ENCODE data around the gene DLG2.

Gene DLG2

DNA sequence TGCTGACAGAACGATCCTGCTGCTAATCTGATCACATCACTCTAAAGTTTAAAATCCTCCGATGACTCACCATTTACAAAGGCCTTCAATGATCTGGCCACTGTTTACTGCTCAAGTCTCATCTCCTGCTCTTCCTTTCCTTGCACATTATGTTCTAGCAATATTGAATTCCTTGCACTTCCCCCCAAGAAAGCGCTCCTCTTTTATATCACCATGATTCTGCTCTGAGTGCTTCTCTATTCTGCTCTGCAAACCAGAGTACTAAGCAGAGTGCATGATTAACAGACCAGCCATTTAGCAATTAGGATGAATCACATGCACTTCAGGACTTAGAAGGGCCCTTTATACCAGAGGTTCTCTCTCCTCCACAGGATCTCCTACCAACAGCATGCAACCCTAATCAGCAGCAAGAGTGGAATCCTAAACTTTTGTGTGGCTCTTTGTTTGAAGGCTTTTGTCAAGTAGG lies 1218.2 kb downstream of the DLG2 start:
- H3K27me3 ChIP-seq (ENCODE audit: insufficient read depth, low read depth, severe bottlenecking), result no peaks in the 10 kb centered on the region
- H3K27ac ChIP-seq, result peak overlapping the region; percentile 12; the same call in 1 of the 2 replicates
- H3K9me3 ChIP-seq (ENCODE audit: severe bottlenecking), result no peaks in the 10 kb centered on the region
- DNase-seq, result peak; percentile 20
- no peaks in the 10 kb centered on the region for H3K36me3 ChIP-seq
- TF ChIP-seq, protein P1, sequence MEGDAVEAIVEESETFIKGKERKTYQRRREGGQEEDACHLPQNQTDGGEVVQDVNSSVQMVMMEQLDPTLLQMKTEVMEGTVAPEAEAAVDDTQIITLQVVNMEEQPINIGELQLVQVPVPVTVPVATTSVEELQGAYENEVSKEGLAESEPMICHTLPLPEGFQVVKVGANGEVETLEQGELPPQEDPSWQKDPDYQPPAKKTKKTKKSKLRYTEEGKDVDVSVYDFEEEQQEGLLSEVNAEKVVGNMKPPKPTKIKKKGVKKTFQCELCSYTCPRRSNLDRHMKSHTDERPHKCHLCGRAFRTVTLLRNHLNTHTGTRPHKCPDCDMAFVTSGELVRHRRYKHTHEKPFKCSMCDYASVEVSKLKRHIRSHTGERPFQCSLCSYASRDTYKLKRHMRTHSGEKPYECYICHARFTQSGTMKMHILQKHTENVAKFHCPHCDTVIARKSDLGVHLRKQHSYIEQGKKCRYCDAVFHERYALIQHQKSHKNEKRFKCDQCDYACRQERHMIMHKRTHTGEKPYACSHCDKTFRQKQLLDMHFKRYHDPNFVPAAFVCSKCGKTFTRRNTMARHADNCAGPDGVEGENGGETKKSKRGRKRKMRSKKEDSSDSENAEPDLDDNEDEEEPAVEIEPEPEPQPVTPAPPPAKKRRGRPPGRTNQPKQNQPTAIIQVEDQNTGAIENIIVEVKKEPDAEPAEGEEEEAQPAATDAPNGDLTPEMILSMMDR (IDR thresholded peaks at IDR 0.05; ENCODE audit: low read depth, low read length), result no peak
- no peak overlapping the region for H3K4me3 ChIP-seq (ENCODE audit: low read depth, low read length)

DNA sequence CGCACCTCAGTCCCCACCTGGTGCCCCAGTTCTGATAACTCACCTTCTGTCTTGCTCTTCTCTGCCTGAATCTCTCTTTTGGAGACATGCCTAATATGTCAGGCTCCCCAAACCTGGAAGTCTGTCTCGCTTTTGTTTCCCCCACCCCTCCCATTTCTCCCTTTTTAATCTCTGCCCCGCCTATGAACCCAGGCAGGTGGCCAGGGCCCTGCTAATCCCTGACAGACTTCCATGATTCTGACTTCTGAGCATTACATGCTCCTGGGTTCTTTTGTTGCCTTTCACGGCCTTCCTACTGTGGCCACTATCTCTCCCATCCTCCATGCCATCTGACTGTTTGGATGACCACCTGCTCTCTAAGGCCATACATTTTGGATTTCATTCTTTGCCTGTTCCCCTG lies 1220.1 kb downstream of the DLG2 start:
- Histone ChIP-seq H3K27ac (peak overlapping the region; percentile 52), H3K36me3 (no peaks in the 10 kb centered on the region), H3K4me3 (ENCODE audit: low read depth, low read length) (no peak overlapping the region), H3K9me3 (ENCODE audit: severe bottlenecking) (no peaks in the 10 kb centered on the region), H3K27me3 (ENCODE audit: insufficient read depth, low read depth, severe bottlenecking) (no peaks in the 10 kb centered on the region)
- TF ChIP-seq, protein P1 (IDR thresholded peaks at IDR 0.05; ENCODE audit: low read depth, low read length), result no peak
- peak; percentile 69 for DNase-seq

DNA sequence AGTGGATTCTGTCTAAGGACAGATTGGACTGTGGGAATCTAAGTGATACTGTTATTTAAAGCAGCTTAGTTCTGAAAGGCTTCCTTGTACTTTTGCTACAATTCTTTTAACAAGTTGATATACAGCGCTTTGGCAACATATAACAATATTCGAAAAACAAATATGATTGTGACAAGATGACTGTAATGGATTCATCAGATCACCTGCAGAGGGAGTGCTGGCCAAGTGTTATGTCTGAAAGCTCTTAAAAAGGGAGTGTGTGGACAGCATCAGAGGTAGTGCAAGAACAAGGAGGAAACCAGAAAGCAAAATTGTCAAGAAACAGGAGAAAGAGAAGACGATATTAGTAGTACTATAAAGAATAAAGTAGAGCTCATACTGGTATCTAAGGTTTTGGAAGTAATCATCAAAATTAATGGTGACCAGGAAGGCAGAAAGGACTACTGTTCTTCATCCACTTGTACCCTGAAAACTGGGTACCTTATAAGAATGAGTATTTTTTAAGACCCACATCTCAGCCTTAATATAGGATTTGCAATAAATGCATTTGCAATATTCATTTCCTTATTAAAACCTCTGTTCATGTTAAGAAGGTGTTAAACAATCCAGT lies 1229.0 kb downstream of the DLG2 start:
- peak; percentile 47 for DNase-seq
- no peak overlapping the region for H3K27ac ChIP-seq
- no peaks in the 10 kb centered on the region for H3K9me3 ChIP-seq (ENCODE audit: severe bottlenecking)
- H3K4me3 ChIP-seq (ENCODE audit: low read depth, low read length), result no peak overlapping the region
- TF ChIP-seq, protein P1 (IDR thresholded peaks at IDR 0.05; ENCODE audit: low read depth, low read length), result peak; percentile 62
- H3K36me3 ChIP-seq, result no peaks in the 10 kb centered on the region
- H3K27me3 ChIP-seq (ENCODE audit: insufficient read depth, low read depth, severe bottlenecking), result no peaks in the 10 kb centered on the region

DNA sequence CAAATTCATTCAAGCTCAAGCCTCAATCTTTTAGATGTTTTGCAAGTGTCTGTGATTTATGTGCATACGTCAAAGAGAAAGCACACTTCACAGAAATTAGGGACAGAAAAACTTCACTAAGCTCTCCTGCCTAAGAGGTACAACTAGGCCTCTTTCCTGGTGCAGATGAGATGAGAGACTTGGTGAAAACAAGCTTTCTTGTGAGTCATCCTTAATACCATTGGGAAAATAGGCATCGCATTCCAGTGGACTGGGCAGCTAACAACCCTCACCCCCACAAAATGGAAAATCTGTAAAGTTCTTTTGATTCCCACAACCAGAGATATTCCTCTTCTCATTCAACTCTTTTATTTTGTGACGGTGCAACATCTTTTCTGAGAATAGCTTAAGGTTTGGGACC lies 1230.6 kb downstream of the DLG2 start:
- no peaks in the 10 kb centered on the region for H3K9me3 ChIP-seq (ENCODE audit: severe bottlenecking)

DNA sequence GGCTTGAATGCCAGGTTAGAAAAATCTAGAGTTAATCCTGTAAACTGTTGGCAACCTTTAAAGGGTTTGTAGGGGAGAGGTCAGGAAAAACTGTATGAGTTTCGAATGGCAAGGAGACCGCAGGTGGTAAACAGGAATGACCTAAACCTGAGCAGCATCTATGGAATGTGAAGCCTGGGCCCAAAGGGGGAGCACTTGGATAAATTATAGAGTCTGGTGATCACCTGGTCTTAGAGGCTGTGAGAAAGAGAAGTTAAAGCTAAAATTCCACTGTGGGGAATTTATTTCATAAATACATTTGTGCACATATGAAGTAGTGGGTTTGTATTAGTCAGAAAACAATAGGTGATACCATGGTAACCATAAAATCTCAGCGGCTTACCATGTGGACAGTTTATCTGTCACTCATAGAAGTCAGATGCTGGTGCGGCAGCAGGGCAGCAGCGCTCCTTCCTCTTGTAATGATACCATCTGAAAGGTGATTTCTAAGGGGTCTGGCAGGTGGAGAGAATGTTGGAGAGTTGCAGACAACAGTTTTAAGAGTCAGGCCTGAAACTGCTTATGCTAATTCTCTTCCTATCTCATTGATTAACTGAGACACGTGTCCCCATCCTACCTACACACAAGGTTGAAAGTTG lies 1236.6 kb downstream of the DLG2 start:
- no peaks in the 10 kb centered on the region for H3K9me3 ChIP-seq (ENCODE audit: severe bottlenecking)
- no peak overlapping the region for H3K4me3 ChIP-seq (ENCODE audit: low read depth, low read length)
- no peaks in the 10 kb centered on the region for H3K27me3 ChIP-seq (ENCODE audit: insufficient read depth, low read depth, severe bottlenecking)
- no peaks in the 10 kb centered on the region for H3K36me3 ChIP-seq
- TF ChIP-seq, protein P1 (IDR thresholded peaks at IDR 0.05; ENCODE audit: low read depth, low read length), result peak; percentile 31
- peak; percentile 30 for DNase-seq
- no peak overlapping the region for H3K27ac ChIP-seq

More for the DNA sequence above, 1230.6 kb downstream of the DLG2 start:
- Histone ChIP-seq H3K4me3 (ENCODE audit: low read depth, low read length) (no peak overlapping the region), H3K27ac (no peak overlapping the region), H3K36me3 (no peaks in the 10 kb centered on the region), H3K27me3 (ENCODE audit: insufficient read depth, low read depth, severe bottlenecking) (no peaks in the 10 kb centered on the region)
- TF ChIP-seq, protein P1 (IDR thresholded peaks at IDR 0.05; ENCODE audit: low read depth, low read length), result no peak
- no peak for DNase-seq

Measured in WERI-Rb-1 (cell line).